Neuronal stem cell (in vitro differentiated cells): ENCODE measurements around the gene CLEC4M.

ENCODE experiments used
- DNase-seq: peaks from one replicate; pipeline ENCODE4 v3.0.0-alpha.2; 2013; ENCODE audit warnings: low spot score
- H2AFZ ChIP-seq: one replicate; pipeline ENCODE4 v1.6.1; 2013; ENCODE audit warnings: mild to moderate bottlenecking, low read length, inconsistent platforms
- H2AK5ac ChIP-seq: 2 replicates; pipeline ENCODE4 v1.6.1; 2013; ENCODE audit warnings: low read depth, mild to moderate bottlenecking, inconsistent platforms, low read length, moderate library complexity, mixed read lengths
- H2BK120ac ChIP-seq: 2 replicates; pipeline ENCODE4 v1.6.1; 2013; ENCODE audit warnings: low read depth, mild to moderate bottlenecking, inconsistent platforms, low read length, moderate library complexity, mixed read lengths
- H2BK12ac ChIP-seq: one replicate; pipeline ENCODE4 v1.6.1; 2013; ENCODE audit warnings: low read length, inconsistent platforms
- H2BK15ac ChIP-seq: 2 replicates; pipeline ENCODE4 v1.6.1; 2013; ENCODE audit warnings: mild to moderate bottlenecking, low read length, inconsistent platforms, mixed read lengths
- H2BK5ac ChIP-seq: one replicate; pipeline ENCODE4 v1.6.1; 2013; ENCODE audit warnings: inconsistent platforms, mild to moderate bottlenecking, low read length, moderate library complexity
- H3K14ac ChIP-seq: one replicate; pipeline ENCODE4 v1.6.1; 2013; ENCODE audit warnings: low read length, inconsistent platforms
- H3K18ac ChIP-seq: 2 replicates; pipeline ENCODE4 v1.6.1; 2013; ENCODE audit warnings: low read length, inconsistent platforms
- H3K23ac ChIP-seq: 2 replicates; pipeline ENCODE4 v1.6.1; 2013; ENCODE audit warnings: low read depth, mild to moderate bottlenecking, mixed read lengths, low read length, inconsistent platforms; ENCODE audit not compliant: poor library complexity
- H3K27ac ChIP-seq: replicated peaks from 3 replicates; pipeline ENCODE4 v1.5.1; 2013; ENCODE audit warnings: low read length, inconsistent platforms
- H3K27me3 ChIP-seq, 3 experiments: 2 replicates each; pipeline ENCODE4 v1.6.1; 2013; ENCODE audit warnings: low read length in 3 of 3, mild to moderate bottlenecking in 2 of 3, inconsistent platforms in 1 of 3, low read depth in 1 of 3, mixed read lengths in 1 of 3, moderate library complexity in 1 of 3; ENCODE audit not compliant: control insufficient read depth in 3 of 3, insufficient read depth in 3 of 3
- H3K36me3 ChIP-seq, 2 donors: replicated peaks in 1 of 2; 2 replicates each; pipeline ENCODE4 v1.6.1; 2013; ENCODE audit warnings: low read length in 2 of 2; ENCODE audit not compliant: control insufficient read depth in 2 of 2, insufficient read depth in 2 of 2
- H3K4ac ChIP-seq: 2 replicates; pipeline ENCODE4 v1.6.1; 2013; ENCODE audit warnings: inconsistent platforms, mild to moderate bottlenecking, low read length, moderate library complexity
- H3K4me1 ChIP-seq, 2 donors: 1 replicate in 1 of 2; 2 replicates in 1 of 2; pipeline ENCODE4 v1.6.1; 2013; ENCODE audit warnings: low read length in 2 of 2, low read depth in 1 of 2; ENCODE audit not compliant: control insufficient read depth in 2 of 2, insufficient read depth in 1 of 2
- H3K4me2 ChIP-seq: one replicate; pipeline ENCODE4 v1.6.1; 2013; ENCODE audit warnings: mild to moderate bottlenecking, low read length, inconsistent platforms; ENCODE audit not compliant: insufficient read depth, poor library complexity, severe bottlenecking
- H3K4me3 ChIP-seq, 2 donors: 2 replicates each; pipeline ENCODE4 v1.5.1; 2013; ENCODE audit warnings: low read length in 2 of 2, mild to moderate bottlenecking in 2 of 2, inconsistent platforms in 1 of 2, moderate library complexity in 1 of 2
- H3K79me1 ChIP-seq: one replicate; pipeline ENCODE4 v1.6.1; 2013; ENCODE audit warnings: low read depth, mild to moderate bottlenecking, inconsistent platforms, low read length, moderate library complexity
- H3K9ac ChIP-seq: one replicate; pipeline ENCODE4 v1.6.1; 2013; ENCODE audit warnings: mild to moderate bottlenecking, low read depth, low read length, inconsistent platforms; ENCODE audit not compliant: poor library complexity
- H3K9me3 ChIP-seq, 2 donors: replicated peaks in 1 of 2; 2 replicates each; pipeline versions ENCODE3 to v1.6.1; 2013; ENCODE audit warnings: low read length in 2 of 2, mild to moderate bottlenecking in 2 of 2, inconsistent platforms in 1 of 2, low read depth in 1 of 2, mixed read lengths in 1 of 2, moderate library complexity in 1 of 2; ENCODE audit not compliant: control insufficient read depth in 2 of 2, insufficient read depth in 1 of 2
- H4K8ac ChIP-seq: one replicate; pipeline ENCODE4 v1.6.1; 2013; ENCODE audit warnings: low read depth, mild to moderate bottlenecking, inconsistent platforms, low read length, moderate library complexity
- H4K91ac ChIP-seq: one replicate; pipeline ENCODE4 v1.6.1; 2013; ENCODE audit warnings: low read length, low read depth, mild to moderate bottlenecking, inconsistent platforms; ENCODE audit not compliant: poor library complexity
- WGBS, 2 donors: extraction: QIAGEN DNeasy Blood & Tissue Kit; methylation state at CpG; one replicate each; pipeline ENCODE4 v1.1.7; 2013; ENCODE audit warnings: missing lambda C conversion rate in 2 of 2, mixed read lengths in 1 of 2; ENCODE audit not compliant: insufficient read length in 2 of 2, insufficient replicate concordance in 1 of 2; ENCODE audit errors: extremely low coverage in 2 of 2; 5-methylcytosine and 5-hydroxymethylcytosine counted together

Gene CLEC4M

GRCh38 chr19:7788178-7788932 is 25.3 kb downstream of the CLEC4M start:
- peaks cover 4% of the 10 kb centered on the region for H3K79me1 ChIP-seq
- H2BK12ac ChIP-seq: peak overlapping the region; percentile 73
- H3K23ac ChIP-seq: no peak overlapping the region
- peak overlapping the region; percentile 47 for H2AFZ ChIP-seq
- peak overlapping the region; percentile 31 for H2BK120ac ChIP-seq
- H3K14ac ChIP-seq: peak overlapping the region; percentile 47
- H3K4me3 ChIP-seq: peak overlapping the region in 1 of 2 donors; percentile 42
- peaks cover 16 to 60% (median 40%) of the 10 kb centered on the region in 3 experiments for H3K27me3 ChIP-seq
- no peaks in the 10 kb centered on the region for H3K36me3 ChIP-seq
- peak overlapping the region; percentile 62 for H3K4me2 ChIP-seq
- peak overlapping the region; percentile 79 for H2AK5ac ChIP-seq
- H3K27ac ChIP-seq: no peak overlapping the region
- no peak overlapping the region for H4K91ac ChIP-seq
- peak overlapping the region; percentile 87 for H2BK15ac ChIP-seq
- DNase-seq: no peak
- no peak overlapping the region for H2BK5ac ChIP-seq
- no peak overlapping the region for H3K9ac ChIP-seq
- peaks cover 0 to 13% of the 10 kb centered on the region in 2 donors for H3K4me1 ChIP-seq
- H3K9me3 ChIP-seq: peaks cover 5 to 8% of the 10 kb centered on the region in 2 donors
- H4K8ac ChIP-seq: no peak overlapping the region
- WGBS, 2 donors: no CpG with 5 or more reads among the region's 67 CpGs
- H3K4ac ChIP-seq: no peak overlapping the region
- peak overlapping the region; percentile 90 for H3K18ac ChIP-seq

GRCh38 chr19:7788933-7789323 is 25.9 kb downstream of the CLEC4M start:
- H3K4me1 ChIP-seq: peaks cover 0 to 13% of the 10 kb centered on the region in 2 donors
- H2BK15ac ChIP-seq: no peak overlapping the region
- H2AFZ ChIP-seq: no peak overlapping the region
- peak overlapping the region; percentile 83 for H3K18ac ChIP-seq
- no peaks in the 10 kb centered on the region for H3K36me3 ChIP-seq
- no peak overlapping the region for H3K9ac ChIP-seq
- WGBS, 2 donors: no CpG with 5 or more reads among the region's 23 CpGs
- peaks cover 16 to 54% (median 40%) of the 10 kb centered on the region in 3 experiments for H3K27me3 ChIP-seq
- H3K14ac ChIP-seq: peak overlapping the region; percentile 71
- H2AK5ac ChIP-seq: peak overlapping the region; percentile 75
- H2BK5ac ChIP-seq: no peak overlapping the region
- no peak overlapping the region for H4K91ac ChIP-seq
- H2BK120ac ChIP-seq: peak overlapping the region; percentile 31
- H3K79me1 ChIP-seq: peaks cover 4% of the 10 kb centered on the region
- no peak overlapping the region for H3K27ac ChIP-seq
- H3K9me3 ChIP-seq: peaks cover 5 to 8% of the 10 kb centered on the region in 2 donors
- H4K8ac ChIP-seq: no peak overlapping the region
- no peak overlapping the region for H2BK12ac ChIP-seq
- H3K4me2 ChIP-seq: peak overlapping the region; percentile 62
- DNase-seq: no peak
- peak overlapping the region in 1 of 2 donors; percentile 37 for H3K4me3 ChIP-seq
- no peak overlapping the region for H3K4ac ChIP-seq
- peak overlapping the region; percentile 95 for H3K23ac ChIP-seq

GRCh38 chr19:7789447-7789846 is 26.4 kb downstream of the CLEC4M start:
- H3K36me3 ChIP-seq: no peaks in the 10 kb centered on the region
- peak overlapping the region; percentile 95 for H3K23ac ChIP-seq
- no CpG with 5 or more reads among the region's 31 CpGs for WGBS, 2 donors

GRCh38 chr19:7790416-7790815 is 27.4 kb downstream of the CLEC4M start:
- Histone ChIP-seq H4K8ac (no peak overlapping the region), H2BK120ac (no peak overlapping the region), H3K27me3 (peaks cover 16 to 53% (median 40%) of the 10 kb centered on the region in 3 experiments)

More at GRCh38 chr19:7789447-7789846, 26.4 kb downstream of the CLEC4M start:
- Histone ChIP-seq H3K14ac (peak overlapping the region; percentile 71), H3K18ac (peak overlapping the region; percentile 83), H2BK15ac (no peak overlapping the region), H3K9me3 (peaks cover 5 to 8% of the 10 kb centered on the region in 2 donors), H2BK5ac (no peak overlapping the region), H3K27me3 (peaks cover 16 to 53% (median 40%) of the 10 kb centered on the region in 3 experiments), H3K9ac (no peak overlapping the region), H3K4me1 (peaks cover 0 to 13% of the 10 kb centered on the region in 2 donors), H2BK12ac (no peak overlapping the region), H3K4me3 (peak overlapping the region in 1 of 2 donors; percentile 0), H3K27ac (no peak overlapping the region), H4K91ac (no peak overlapping the region), H3K4me2 (peak overlapping the region; percentile 33), H2AK5ac (peak overlapping the region; percentile 75), H2AFZ (no peak overlapping the region), H3K79me1 (peaks cover 4% of the 10 kb centered on the region), H2BK120ac (peak overlapping the region; percentile 31), H4K8ac (no peak overlapping the region), H3K4ac (no peak overlapping the region)
- no peak for DNase-seq

More at GRCh38 chr19:7790416-7790815, 27.4 kb downstream of the CLEC4M start:
- Histone ChIP-seq H3K36me3 (no peaks in the 10 kb centered on the region), H3K79me1 (peaks cover 4% of the 10 kb centered on the region), H3K4me2 (no peak overlapping the region), H3K4ac (no peak overlapping the region), H3K18ac (no peak overlapping the region), H3K4me3 (no peak overlapping the region), H3K27ac (no peak overlapping the region), H2AFZ (no peak overlapping the region), H3K23ac (no peak overlapping the region), H3K9ac (no peak overlapping the region), H4K91ac (no peak overlapping the region), H3K9me3 (peaks cover 5 to 8% of the 10 kb centered on the region in 2 donors), H2BK15ac (peak overlapping the region; percentile 58), H2AK5ac (peak overlapping the region; percentile 84), H3K14ac (no peak overlapping the region), H2BK12ac (no peak overlapping the region), H3K4me1 (peaks cover 0 to 13% of the 10 kb centered on the region in 2 donors), H2BK5ac (peak overlapping the region; percentile 75)
- WGBS, 2 donors: no CpG with 5 or more reads among the region's 14 CpGs
- DNase-seq: no peak
